ENCODE results near the gene KBTBD3.

KBTBD3 gene

DNA sequence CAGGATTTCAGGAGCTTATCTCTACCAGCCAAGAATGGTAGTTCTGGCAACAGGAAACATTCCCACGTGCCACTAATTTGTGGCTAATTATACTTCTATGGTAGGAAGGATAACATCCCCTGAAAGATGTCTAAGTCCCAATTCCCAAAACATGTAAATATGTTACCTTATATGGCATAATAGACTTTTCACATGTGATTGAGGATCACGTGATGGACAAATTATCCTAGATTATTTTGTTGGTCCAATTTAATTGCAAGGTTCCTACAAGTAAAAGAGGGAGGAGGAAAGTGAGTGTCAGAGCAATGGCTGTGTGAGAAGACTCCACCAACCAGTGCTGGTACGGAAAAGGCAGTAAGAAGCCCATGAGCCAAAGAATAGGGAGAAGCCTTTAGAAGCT lies 45.2 kb downstream of the KBTBD3 start:
- TF ChIP-seq, protein P1, sequence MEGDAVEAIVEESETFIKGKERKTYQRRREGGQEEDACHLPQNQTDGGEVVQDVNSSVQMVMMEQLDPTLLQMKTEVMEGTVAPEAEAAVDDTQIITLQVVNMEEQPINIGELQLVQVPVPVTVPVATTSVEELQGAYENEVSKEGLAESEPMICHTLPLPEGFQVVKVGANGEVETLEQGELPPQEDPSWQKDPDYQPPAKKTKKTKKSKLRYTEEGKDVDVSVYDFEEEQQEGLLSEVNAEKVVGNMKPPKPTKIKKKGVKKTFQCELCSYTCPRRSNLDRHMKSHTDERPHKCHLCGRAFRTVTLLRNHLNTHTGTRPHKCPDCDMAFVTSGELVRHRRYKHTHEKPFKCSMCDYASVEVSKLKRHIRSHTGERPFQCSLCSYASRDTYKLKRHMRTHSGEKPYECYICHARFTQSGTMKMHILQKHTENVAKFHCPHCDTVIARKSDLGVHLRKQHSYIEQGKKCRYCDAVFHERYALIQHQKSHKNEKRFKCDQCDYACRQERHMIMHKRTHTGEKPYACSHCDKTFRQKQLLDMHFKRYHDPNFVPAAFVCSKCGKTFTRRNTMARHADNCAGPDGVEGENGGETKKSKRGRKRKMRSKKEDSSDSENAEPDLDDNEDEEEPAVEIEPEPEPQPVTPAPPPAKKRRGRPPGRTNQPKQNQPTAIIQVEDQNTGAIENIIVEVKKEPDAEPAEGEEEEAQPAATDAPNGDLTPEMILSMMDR (conservative IDR thresholded peaks at IDR 0.05): no peak
- H3K27ac ChIP-seq: no peak overlapping the region

DNA sequence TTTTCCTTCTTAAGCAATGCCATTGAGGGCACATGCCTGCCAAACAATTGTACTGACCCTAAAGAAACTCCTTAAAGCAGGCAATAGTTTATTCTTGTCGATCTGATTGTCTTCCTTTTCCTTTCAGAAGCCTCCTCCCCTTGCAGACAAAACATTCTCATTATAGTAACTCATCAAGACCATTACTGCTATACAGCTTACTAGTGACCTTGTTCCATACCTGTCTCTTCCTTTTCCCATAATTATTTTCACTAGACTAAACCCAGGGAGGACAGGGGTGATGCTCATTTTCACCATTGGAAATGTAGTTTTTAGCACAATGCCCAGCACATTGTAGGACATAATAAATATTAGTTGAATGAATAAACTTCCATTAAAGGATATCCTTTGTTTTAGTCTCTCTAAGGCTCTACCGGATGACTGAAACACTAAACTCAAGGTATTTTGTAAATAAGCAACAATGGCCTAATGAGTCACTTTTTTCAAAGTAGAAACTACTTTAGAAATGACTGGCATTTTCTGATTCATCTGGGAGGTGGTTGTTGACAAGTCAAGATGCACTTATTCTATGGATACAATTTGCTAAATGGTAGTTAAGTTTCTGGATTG lies 45.8 kb downstream of the KBTBD3 start:
- no peak overlapping the region for H3K27ac ChIP-seq
- TF ChIP-seq, protein P1 (conservative IDR thresholded peaks at IDR 0.05): no peak

DNA sequence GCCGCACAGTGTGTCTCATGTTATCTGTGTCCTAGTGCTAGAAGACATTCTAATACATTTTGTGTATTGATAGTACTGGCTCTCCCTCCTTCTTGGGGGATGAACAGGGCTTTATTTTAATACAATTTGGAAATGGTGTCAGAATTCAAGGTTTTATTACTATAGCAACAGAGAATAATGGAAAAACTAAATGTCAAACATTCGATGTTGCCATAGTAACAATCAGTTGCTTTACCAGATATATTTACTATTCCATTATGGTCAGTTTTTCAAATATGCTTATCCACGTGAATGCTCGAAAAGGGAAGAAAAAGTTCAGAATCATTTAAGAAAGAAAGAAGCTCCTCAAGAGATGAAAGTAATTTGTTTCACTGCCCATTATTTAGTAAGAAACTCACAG lies 46.5 kb downstream of the KBTBD3 start:
- TF ChIP-seq, protein P1 (conservative IDR thresholded peaks at IDR 0.05): no peak
- H3K27ac ChIP-seq: no peak overlapping the region

DNA sequence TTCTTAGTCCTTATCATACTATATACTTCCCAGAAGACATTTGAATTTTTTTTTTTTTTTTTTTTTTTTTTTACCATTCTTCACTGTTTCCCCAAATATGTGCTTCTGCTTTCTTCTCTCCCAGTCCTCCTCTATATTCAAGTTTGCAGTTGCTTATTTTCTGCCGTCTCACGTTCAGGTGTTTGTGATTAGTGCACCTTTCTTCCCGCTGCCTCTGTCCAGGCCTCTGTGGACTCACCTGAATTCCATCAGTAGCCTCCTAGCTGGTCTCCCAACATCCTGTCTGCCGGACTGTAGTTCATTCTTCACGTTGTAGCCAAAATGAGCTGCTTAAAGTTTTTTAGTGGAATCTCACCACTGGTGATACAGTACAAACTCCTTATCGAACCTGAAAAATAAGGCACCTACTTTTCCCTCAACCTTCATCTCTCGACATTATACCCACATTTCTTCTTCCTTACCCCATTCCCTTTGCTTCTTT lies 54.3 kb downstream of the KBTBD3 start:
- no peak overlapping the region for H3K27ac ChIP-seq
- TF ChIP-seq, protein P1 (conservative IDR thresholded peaks at IDR 0.05): no peak

DNA sequence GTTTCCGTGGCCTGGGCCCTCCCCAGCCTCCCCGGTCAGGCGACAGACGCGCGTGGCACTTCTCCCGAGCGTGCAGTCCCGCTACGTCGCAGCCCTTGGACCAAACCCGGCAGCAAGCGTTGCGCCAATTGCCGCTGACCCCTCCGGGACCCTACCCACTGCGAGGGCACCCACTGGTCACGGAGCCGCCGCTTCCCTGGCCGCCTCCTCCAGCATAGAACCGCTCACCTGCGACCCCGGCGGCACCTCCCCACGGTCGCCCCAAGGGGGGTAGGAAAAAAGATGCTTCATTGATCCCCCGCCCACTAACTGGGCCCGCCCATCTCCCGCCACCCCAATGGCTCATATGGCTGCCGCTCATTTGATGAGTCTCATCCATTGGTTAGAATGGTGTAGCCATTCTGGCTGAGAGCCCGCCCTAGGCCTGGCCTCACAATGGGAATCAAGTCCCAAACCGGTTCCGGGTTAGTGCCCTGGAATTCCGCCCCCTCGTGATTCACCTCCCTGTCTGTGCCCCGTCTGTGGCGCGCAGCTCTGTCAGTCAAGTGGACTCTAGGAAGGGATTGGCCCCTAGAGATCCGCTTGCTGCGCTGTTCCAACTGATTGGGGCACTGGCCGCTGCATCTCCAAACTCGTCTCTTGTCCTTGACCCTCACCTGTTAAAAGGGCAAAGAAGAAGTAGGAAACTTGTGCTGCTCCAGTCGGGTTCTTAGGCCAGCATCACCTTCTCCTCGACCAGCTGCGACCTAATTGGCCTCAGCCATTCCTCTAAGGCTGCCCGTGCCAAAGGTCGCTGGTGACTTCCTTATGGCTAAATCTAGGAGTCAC lies 55.0 kb downstream of the KBTBD3 start, which contains the start of gene MSANTD4:
TSS of gene MSANTD4 (minus strand) at position 274 of the 828 bp plus-strand sequence. CDS start 11,323 bp downstream, outside the sequence.
- TF ChIP-seq, protein P1 (conservative IDR thresholded peaks at IDR 0.05): no peak
- H3K27ac ChIP-seq: peak within 1 kb of the TSS; percentile 37; the same call in 1 of the 2 replicates

DNA sequence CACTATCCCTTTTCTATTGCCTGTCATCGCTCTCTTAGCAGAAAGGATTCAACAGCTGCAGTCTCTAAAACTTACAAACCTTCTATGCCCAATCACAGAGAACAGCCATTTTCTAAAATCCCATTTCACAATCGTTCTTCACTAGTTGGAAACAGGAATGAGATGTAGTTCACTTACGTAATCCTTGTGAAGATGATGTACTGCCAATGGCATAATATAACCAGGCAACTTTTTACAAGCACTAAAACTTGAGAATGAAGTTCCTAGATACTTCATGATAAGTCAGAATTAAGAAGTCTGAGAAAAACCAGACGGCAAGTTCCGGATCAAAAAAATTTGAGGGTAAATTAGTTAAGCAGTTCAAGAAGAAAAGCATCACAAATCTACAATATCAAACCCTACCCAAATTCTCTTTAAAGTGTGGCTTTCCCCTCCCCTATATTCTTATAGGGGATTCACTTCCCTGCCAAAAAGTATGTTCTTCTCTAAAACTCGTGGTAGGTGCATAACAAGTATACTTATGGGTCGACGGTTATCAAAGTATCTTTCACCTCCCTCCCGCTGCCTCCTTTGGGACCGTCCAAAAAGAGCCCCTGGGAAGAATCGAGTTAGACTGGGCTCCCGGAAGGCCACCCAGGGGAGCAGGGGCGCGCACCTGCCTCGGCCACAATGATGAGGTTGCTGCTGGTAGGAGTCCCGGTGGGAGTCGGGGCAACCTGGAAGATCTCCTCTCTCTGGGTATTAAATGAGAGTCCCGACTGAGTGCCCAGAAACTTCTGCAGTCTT lies 55.8 kb downstream of the KBTBD3 start:
- peak overlapping the region; percentile 37; the same call in 1 of the 2 replicates for H3K27ac ChIP-seq
- TF ChIP-seq, protein P1 (conservative IDR thresholded peaks at IDR 0.05): no peak

DNA sequence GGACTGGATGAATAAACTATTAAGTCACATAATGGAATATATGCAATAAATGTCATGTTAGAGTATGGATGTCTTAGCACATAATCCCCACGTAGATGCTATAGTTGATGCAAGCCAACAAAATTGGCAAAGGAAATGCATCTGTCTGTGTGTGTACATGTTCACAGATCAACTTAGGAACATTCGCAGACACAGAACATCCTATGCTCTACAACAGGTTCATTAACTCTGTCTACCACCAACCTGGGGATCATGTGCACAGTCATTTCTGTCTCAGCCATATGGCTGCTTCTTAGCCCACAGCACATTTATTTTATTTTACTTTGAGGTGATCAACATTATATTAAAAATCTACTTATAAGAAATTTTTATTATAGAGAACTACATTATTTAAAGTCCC lies 60.1 kb downstream of the KBTBD3 start:
- TF ChIP-seq, protein P1 (conservative IDR thresholded peaks at IDR 0.05): no peak
- no peak overlapping the region for H3K27ac ChIP-seq

Measured in VCaP (cell line).